ENCODE data around the gene SPOP.
A peak's percentile ranks its signal among the peaks of the same experiment; 100 is the strongest.

Gene SPOP

DNA sequence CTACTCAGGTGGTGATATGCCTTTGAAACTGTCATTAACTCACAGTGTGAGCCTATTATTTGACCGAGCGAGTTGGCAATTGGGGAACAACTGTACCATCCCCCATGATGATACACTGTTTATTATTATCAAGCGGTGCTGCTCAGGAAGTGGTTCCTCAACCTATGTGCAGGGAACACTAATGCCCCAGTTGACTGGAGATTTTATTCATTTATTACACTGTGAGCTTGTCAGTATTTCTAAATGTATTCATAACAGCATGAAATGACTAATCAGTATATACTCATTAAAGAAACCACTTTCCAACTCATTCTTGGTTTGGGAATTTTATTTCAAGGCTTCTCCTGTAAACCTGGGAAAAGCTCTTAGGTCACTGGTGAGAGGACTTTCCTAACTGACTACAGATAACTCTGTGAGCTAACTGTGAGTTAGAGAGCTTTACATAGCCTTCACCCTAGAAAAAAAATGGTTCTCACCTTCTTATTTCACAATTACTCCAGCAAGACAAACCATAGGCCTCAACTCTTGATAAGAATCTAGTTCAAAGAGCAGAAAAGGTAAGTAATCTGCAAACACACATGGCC lies 59.8 kb downstream of the SPOP start:
- DNase-seq (ENCODE audit: low read depth) = peak; percentile 27
- TF ChIP-seq, protein P1, sequence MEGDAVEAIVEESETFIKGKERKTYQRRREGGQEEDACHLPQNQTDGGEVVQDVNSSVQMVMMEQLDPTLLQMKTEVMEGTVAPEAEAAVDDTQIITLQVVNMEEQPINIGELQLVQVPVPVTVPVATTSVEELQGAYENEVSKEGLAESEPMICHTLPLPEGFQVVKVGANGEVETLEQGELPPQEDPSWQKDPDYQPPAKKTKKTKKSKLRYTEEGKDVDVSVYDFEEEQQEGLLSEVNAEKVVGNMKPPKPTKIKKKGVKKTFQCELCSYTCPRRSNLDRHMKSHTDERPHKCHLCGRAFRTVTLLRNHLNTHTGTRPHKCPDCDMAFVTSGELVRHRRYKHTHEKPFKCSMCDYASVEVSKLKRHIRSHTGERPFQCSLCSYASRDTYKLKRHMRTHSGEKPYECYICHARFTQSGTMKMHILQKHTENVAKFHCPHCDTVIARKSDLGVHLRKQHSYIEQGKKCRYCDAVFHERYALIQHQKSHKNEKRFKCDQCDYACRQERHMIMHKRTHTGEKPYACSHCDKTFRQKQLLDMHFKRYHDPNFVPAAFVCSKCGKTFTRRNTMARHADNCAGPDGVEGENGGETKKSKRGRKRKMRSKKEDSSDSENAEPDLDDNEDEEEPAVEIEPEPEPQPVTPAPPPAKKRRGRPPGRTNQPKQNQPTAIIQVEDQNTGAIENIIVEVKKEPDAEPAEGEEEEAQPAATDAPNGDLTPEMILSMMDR (conservative IDR thresholded peaks at IDR 0.05; ENCODE audit: low read depth, low read length) = no peak
- no peak overlapping the region for H3K4me3 ChIP-seq (ENCODE audit: low read depth, low read length)

DNA sequence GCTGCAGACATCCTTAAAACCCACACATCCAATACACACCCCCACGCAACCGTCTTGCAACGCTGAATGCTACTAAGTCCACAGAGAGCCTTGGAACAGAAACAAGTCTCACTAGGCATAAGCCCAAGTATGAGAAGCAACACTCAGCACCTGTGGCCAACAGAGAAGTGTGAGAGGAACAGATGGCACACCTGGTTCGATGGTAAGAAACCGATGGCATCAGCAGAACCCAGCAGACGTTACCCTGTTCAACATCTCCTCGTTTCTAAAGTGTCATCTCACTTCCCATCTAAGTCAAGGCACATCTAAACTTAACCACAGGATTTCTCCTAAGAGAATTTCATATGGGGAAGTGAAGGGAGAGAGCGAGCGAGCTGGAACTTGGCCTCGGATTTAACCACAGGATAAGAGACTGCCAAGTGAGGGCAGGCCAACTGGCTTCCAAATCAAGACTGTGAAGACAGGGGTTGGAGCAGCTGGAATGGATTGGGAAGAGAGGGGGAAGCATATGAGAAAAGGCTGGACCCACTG lies 61.2 kb downstream of the SPOP start:
- H3K4me3 ChIP-seq (ENCODE audit: low read depth, low read length) = no peak overlapping the region
- DNase-seq (ENCODE audit: low read depth) = peak; percentile 27
- TF ChIP-seq, protein P1 (conservative IDR thresholded peaks at IDR 0.05; ENCODE audit: low read depth, low read length) = no peak

DNA sequence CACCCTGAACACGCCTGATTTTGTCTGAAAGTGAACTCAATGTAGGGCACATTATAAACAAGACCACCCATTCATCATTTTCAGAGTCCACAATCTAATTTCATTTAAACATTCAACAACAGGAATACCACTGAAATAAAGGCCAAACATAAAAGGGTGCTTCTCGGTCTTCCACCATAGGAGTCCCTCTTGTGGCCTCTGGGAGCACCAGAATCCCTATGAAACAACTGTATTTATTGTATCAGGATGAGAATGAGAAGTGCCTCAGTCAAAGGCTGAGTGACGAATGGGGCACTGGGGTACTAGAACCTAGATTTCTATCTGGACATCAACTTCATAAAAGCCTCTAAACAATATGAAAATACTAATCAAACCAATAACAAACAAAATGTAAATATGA lies 61.8 kb downstream of the SPOP start:
- DNase-seq (ENCODE audit: low read depth) = peak; percentile 26
- TF ChIP-seq, protein P1 (conservative IDR thresholded peaks at IDR 0.05; ENCODE audit: low read depth, low read length) = peak; percentile 50
- H3K4me3 ChIP-seq (ENCODE audit: low read depth, low read length) = no peak overlapping the region

DNA sequence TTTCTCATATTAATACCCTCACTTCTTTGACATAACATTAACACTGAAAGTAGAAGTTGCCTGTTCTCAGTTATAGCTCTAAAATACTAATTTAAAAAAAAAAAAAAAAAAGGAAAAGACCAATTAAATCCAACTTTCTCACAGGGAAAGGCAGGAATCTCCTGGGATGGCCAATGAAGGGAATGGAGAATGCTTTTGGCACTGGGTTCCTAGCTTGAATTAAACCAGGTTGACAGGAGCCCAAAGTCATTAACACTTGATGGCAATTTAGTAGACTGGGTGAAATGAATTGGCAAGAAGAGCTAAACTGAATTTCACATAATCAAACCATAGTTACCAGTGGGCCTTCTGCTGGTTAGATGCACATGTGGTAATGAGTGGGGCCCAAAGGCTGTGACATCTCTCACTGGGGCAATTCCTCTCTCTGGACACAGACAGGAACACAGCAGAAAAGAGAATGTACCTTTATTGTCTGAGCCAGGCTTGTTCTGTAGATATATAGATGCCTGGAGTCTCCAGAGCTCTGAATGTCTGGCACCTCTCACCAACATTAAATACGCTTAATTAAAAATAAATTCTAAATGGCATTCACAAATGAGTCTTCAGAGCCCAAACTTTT lies 64.6 kb downstream of the SPOP start:
- TF ChIP-seq, protein P1 (conservative IDR thresholded peaks at IDR 0.05; ENCODE audit: low read depth, low read length) = no peak
- no peak overlapping the region for H3K4me3 ChIP-seq (ENCODE audit: low read depth, low read length)
- DNase-seq (ENCODE audit: low read depth) = no peak

DNA sequence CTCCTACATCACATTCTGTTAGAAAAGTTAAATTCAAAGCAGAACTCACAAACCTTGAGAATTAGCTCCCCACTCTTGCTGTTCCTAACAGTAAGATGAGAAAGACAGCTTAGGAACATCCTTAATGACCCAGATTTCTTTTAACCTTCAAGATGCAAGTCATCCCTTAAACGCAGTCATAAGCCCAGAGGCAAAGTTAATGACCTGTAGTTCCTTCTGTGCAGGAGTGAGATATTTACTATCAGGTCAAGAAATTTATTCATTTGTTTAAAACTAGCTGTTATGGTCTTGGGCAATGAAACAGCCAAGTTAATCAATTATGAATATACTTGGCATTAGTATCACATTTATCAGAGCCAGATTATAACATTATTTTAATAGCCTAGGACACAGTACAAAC lies 65.2 kb downstream of the SPOP start:
- DNase-seq (ENCODE audit: low read depth) = no peak
- no peak overlapping the region for H3K4me3 ChIP-seq (ENCODE audit: low read depth, low read length)
- TF ChIP-seq, protein P1 (conservative IDR thresholded peaks at IDR 0.05; ENCODE audit: low read depth, low read length) = no peak

DNA sequence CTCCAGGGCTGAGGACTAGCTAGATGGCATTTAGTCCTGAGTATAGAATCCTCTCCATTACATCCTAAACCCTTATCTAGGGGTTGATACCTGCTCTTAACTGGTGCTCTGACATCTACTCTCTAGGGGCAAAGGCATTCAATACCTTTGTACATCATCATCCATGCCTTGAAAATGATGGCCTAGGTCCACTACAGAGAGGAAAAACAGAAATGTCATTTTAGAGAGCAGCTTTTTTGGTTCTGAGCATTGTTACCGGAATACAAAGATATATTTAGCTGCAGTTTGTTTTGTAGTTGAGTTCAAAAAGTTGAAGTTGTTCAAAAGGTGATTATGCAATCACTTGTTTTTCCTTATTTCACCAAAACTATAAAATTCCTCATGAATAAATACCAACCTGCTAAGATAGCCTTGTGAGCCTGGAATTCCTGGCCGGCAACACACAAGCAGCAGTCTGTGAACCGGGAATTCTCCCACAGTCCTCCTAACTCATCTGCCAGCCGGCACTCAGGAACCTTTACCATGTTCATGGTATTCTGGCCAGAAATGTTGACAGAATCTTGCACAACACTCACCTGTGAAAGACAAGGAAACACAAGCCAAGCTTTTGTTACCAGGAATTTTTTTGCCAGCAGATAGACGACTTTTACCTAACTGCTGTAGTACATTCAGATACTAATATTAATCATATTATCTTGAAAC lies 66.9 kb downstream of the SPOP start:
- TF ChIP-seq, protein P1 (conservative IDR thresholded peaks at IDR 0.05; ENCODE audit: low read depth, low read length) = no peak

More for the DNA sequence above, 66.9 kb downstream of the SPOP start:
- no peak overlapping the region for H3K4me3 ChIP-seq (ENCODE audit: low read depth, low read length)
- no peak for DNase-seq (ENCODE audit: low read depth)

All from choroid plexus epithelial cell (primary cell).